GM21360 (cell line): ENCODE measurements around the gene PTPRG.

ENCODE experiments used
- ATAC-seq: cut with Tn5 transposase; IDR thresholded peaks from one replicate; pipeline ENCODE4 v1.9.1; 2021; ENCODE audit warnings: mild to moderate bottlenecking, moderate library complexity; ENCODE audit not compliant: unreplicated experiment

The PTPRG gene

DNA sequence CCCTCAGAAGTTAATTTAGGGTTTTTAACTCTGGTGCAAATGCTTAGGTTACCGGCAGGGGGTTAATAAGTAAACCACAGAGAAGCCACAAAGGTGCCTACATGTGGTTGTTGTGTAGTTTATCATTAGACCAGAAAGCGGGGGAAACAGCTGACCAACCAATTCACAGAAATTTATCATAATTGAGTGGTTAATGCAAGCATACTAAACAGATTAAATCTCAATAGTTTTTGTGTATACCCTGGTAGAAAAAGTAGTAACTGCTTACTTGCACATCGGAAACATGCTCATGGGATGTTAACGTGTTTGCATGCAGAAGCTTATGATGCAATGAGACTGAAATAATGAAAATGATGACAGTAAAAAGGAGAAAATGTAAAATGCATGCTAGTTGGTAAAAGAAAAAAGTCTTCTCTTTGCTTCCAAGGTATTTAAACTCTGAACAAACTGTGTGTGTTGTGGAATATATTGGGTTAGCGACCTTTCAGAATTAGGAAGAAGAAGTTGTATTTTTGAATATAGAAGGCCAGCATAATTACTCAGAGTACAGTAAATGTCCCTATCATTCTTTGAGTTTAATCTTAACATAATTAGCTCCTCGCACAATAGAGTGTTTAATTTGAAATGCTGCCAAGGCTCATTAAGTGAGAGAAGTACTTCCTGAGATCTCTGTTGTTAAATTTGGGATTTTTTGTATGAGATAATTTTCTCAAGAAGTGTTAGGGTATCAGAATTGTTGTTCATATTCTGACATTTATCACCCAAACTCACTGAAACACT, 316.2 kb downstream of the PTPRG start:
- no peak for ATAC-seq

GRCh38 chr3:61882253-61882652, 320.9 kb downstream of the PTPRG start:
- no peak for ATAC-seq

- no peak for ATAC-seq
Observed at GRCh38 chr3:61884794-61885193, 323.4 kb downstream of the PTPRG start.

DNA sequence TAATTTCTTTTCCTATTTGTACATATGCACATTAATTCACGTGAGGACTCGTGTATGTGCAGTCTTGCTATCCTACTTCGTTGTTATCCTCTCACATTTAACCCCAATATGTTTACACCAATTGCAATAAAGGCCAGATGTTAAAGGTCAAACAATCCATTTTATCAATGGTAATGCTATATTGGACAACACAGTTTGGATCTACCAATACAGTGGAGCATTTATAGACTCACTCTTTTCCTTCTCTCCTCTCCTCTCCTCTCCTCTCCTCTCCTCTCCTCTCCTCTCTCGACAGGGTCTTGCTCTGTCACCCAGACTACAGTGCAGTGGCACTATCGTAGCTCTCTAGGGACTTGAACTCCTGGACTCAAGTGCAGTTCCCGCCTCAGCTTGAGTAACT, 324.0 kb downstream of the PTPRG start:
- no peak for ATAC-seq

DNA sequence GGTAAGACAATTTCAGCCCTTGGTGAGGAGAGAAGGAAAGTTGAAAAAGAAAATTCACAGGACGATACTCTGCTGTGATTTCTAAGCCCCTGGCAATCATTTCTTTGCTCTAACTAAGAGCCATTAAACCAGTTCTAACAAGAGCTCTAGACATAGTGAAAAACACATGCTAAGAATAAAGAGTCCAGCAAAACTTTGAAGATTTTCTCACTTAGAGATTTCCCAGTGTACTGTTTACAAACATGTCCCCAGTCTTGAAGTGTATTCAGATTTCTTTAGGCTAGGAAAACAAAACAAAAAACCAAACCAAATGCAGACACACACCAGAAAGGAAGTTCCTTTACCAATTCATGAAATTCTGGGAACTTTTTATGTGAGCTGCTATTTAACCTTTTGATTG, 325.8 kb downstream of the PTPRG start:
- no peak for ATAC-seq

DNA sequence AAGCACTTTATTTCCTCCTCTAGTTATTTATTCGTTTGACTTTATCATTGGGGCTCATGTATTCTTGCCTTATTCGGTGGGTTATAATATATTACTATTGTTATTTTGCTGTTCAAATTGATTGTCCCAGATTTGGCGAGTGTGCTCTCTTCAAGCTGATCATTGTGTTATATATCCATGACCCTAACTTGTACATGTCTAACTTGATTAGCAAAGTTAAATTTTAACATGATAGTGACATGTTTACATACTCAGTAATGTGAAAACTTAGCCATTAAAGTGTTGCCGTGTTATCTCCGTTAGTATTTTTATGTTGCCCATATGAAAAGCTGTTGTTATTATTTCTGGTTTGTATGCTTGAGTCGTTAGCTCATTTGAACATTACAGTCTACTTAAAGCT, 327.9 kb downstream of the PTPRG start:
- no peak for ATAC-seq

DNA sequence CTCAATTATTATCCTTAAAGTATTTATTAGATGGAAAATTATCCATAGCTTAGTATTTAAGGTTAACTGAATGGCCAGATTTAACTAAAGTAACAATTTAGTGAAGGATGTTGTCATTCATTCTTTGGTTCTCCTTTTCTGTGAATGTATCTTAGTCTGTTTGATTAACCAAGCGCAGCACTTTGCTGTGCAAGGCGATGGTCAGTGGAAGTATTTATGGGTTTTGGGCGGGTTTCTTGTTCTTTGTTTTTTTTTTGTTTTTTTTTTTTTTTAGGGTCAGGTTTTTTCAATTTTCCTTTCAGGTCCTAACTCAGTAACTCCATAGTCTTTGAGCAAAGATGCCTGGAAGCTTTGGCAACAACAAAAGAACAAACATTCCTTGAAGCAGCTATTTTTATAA, 328.8 kb downstream of the PTPRG start:
- no peak for ATAC-seq

- no peak for ATAC-seq
Observed at GRCh38 chr3:61890586-61890985, 329.2 kb downstream of the PTPRG start.

DNA sequence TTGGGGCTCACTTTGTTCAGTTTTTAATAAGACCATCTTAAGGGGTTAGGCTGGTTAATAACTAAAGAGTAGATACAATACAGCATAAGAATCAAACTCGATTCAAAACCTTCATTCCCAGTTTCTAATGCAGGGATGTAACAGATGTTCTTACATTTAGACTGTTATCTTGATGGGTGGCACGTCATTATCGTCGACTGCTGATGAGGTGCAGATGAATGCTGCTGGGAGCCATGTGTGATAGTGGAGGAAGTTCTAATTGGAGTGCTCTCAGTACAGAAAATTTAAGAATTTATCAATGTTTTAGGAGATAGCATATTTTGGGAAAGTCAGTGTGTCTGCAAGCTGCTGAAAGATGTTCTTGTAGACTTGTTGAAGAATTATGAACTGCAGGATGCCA, 331.5 kb downstream of the PTPRG start:
- ATAC-seq = no peak

DNA sequence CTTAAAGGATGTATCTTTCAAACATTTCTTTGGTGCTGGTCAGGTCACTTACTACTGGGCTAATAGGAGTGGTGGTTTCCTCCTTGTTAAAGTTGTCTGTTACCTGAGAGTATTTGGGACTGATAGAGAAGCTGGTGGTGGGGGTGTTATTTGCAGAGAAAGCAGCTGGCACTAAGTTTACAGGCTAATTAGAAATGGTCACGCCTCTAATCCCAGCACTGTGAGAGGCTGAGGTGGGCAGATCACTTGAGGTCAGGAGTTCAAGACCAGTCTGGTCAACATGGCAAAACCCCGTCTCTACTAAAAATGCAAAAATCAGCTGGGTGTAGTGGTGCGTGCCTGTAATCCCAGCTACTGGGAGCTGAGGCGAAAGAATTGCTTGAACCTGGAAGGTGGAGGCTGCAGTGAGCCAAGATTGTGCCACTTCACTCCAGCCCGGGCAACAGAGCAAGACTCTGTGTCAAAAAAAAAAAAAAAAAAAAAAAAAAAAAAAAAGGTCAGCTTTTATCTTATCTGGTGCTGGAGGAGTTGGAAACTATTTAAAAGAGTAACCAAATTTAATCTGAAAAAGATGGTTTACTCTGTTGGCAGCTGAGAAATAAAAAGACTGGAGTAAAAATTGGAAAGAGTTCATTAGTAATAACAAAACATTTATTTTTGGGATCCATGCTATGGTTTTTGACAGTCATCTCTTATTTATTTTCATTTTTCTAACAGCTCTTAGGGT, 332.6 kb downstream of the PTPRG start:
- no peak for ATAC-seq

DNA sequence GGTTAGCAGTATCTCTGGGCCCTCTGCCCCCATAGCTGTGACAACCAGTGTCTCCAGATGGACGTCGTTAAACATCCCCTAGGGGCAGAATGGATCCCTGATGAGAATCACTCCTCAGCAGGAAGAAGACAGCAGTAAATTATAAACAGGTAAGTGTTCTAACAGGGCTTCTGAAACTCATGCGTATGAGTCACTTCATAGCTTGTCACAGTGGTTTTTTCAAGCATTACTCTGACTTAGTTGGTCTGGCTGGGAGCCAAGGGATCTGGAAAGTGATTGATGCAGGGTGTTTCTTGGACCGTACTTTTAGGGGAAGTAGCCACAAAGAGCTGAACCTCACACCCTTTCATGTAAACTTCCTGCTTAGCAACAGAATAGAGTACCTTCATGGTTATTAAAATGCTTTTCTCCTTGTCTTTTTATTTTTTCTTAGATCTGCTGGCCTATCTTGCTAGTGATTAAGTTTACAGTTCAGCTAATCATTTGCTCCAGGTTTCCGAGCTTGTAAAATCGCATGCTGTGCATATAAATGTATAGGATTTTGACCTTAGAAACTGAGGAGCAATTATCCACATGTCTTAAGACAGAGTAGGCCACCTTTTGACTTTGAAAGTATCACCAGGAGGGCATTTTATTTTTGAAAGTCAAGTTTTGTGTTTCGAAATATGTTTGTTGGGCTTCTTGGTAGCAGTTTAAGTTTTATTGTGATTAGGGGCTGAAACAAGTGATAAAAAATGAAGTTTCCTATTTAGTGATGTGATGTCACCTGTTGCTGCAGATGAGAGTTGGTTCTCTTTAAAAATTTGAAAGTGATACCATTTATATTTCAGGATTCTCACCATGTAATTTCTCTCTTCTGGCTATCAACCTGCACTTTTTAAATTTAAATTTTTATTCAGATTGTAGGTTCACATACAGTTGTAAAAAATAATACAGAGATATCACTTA, 333.9 kb downstream of the PTPRG start:
- ATAC-seq = peak; percentile 95

DNA sequence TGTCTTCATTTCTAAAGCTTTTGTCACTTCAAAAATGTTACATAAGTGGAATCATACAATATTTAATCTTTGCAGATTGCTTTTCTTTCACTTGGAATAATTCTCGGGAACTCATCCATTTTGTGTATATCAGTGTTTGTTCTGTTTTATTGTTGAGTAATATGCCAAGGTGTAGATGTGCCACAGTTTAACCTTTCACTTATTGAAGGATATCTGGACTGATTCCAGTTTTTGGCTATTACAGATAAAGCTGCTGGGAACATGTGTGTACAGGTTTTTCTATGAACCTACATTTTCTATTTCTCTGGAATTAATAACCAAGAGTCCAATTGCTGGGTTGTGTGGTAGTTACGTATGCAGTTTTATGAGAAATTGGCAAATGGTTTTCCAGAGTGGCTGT, 334.9 kb downstream of the PTPRG start:
- no peak for ATAC-seq

DNA sequence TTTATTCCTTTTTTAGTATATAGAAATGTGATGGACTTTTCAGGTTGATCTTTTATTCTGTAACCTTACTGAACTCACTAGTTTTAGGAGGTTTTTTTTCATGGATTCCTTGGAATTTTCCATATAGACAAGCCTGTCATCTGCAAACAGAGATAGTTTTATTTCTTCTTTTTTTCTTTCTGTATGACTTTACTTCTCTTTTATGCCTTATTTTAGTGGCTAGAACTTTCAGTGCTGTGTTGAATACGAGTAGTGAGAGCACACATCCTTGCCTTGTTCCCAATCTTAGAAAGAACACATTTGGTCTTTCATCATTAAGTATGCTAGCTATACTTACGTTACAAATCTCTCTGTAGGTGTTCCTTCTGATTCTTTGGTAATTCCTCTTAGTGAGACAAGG, 336.5 kb downstream of the PTPRG start:
- ATAC-seq = no peak

GRCh38 chr3:61899700-61900462, 338.5 kb downstream of the PTPRG start:
- ATAC-seq = no peak

- ATAC-seq = no peak
Observed at GRCh38 chr3:61901496-61901895, 340.1 kb downstream of the PTPRG start.

DNA sequence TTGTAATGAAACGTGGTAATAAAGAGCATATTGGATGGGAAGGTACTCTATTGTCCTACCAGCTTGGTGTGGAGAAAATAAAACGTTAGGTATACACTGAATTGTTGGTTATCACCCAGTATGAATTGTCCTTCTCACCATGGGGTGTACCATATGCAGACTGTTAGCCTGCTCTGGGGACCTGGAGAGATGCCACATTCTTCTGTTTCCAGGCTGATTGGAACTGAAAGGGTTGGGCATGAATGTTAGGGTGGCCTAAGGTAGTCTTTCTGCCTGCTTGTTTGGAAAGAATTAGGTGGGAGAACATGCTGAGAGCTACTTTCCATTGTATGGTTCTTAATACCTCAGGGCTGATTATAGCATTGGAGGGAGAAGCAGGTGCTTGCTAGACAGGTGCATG, 340.6 kb downstream of the PTPRG start:
- ATAC-seq = no peak

DNA sequence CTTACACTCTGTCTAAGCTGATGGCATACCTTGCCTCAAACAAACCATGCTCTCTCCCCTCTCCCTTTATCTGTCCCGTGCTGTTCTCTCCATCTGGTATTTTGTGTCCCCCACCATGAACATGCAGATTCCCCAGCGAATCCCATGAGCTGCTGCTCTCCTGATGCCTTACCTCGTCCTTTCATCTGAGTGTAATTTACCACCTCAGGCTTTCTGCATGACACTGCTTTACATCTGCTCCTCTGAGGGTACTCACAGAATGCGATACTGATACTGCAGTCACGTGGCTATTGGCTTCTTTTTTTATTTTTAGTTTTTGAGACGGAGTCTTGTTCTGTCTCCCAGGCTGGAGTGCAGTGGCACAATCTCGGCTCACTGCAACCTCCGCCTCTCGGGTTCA, 341.7 kb downstream of the PTPRG start:
- ATAC-seq = no peak

DNA sequence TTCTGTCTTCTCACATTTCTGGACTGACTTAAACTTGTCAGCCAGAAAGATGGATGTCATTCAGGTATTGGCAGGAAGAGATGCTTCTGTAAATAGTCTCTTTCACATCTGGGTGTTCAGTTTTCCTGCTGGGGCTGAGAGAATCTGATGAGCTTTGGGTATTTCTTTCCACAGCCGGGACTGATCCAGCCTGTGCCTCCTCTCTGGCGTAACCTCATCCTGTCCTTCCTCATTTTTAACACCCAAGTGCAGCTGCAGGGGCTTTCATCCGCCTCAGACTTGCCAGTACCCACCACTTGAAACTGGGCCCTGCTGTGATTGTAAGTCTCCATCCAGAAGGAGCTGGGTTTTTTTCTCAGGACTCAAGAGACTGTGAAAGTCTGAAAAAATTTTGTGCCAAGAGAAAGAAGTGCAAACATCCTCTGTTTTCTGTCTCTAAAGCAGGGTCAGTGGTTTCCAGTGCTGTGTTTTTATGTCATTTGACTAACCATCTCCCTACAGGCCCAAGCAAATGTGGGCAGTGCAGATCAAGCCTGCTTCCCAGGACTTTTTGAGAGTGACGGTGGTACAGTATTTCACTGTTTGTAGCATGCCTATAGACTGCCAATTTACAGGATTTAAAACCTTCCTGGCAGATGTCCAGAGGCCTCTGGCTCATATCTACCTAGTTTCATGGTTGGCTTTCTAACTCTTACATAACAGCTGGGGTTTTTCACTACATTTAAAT, 342.7 kb downstream of the PTPRG start:
- no peak for ATAC-seq

DNA sequence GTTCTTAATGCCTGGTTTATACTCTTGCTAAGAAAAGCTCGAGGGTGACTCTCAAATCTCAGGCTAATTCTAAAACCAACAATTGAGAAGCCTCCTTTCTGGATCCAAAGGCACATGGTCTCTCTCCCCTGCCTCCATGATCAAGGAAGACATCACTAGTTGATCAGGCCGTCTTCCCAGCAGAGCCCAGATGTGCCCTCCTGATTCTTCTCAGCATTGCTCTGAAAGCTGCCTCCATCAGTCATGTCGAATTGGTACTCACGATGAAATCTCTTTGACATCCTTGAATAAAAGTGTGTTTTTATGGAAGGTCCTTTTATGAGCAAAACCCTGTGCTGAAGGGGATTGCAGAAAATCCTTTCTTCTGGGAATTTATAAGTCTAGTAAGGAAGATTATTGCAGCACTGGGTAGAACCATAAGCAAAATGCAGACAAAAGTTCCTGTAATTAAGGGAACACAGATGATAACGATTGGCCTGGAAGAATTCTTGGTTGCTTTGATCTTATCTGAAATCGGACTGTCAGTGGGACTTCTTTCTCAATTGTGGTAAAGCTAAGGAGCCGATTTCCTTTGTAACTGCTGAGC, 345.9 kb downstream of the PTPRG start:
- no peak for ATAC-seq

DNA sequence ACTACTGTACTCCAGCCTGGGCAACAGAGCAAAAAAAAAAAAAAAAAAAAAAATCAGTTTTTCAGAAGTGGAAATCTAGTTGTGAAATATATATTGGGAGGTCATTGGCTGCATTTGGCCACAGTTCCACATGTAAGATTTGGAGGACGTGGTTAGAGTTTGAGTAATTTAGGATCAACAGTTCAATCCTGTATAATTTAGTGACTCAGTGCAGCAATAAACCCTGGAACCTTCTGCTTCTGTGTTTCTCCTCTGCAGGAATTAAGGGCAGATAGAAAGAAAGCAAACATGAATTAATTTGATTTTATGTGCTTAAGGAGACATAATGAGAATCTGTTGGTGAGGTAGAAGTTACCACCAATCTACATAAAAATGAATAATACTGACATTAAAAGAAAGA, 347.0 kb downstream of the PTPRG start:
- no peak for ATAC-seq
